ENCODE results near the gene UBB. TPM values are rescaled to one million over a fixed set of nuclear protein-coding genes. Genes with fewer than 3 reads are reported as not detected.

UBB gene
- total RNA-seq, 1 donor from 2014 or later, result 625 TPM

GRCh38 chr17:16429083-16429482 is 48.2 kb downstream of the UBB start:
- no peak overlapping the region for H3K27ac ChIP-seq
- intact Hi-C loops (cut with DNase I), result no loop called here
- no peaks in the 10 kb centered on the region for H3K4me1 ChIP-seq
- H3K36me3 ChIP-seq, result peaks cover 0 to 11% of the 10 kb centered on the region in 2 donors
- no peaks in the 10 kb centered on the region for H3K9me3 ChIP-seq
- DNase-seq (ENCODE audit: extremely low spot score in 2 of 2), result no peak
- TF ChIP-seq CTCF (IDR thresholded peaks at IDR 0.05) (no peak), POLR2A (IDR thresholded peaks at IDR 0.05) (no peak), POLR2AphosphoS5 (IDR thresholded peaks at IDR 0.05; ENCODE audit: insufficient read depth in 1 of 2, low read depth in 1 of 2) (no peak)
- no peaks in the 10 kb centered on the region for H3K27me3 ChIP-seq
- H3K4me3 ChIP-seq, result no peak overlapping the region

- Histone ChIP-seq H3K4me3 (no peak overlapping the region), H3K27me3 (no peaks in the 10 kb centered on the region), H3K9me3 (no peaks in the 10 kb centered on the region), H3K27ac (no peak overlapping the region), H3K36me3 (peaks cover 0 to 11% of the 10 kb centered on the region in 2 donors), H3K4me1 (no peaks in the 10 kb centered on the region)
- intact Hi-C loops (cut with DNase I), result loop anchor here (10.0 kb wide), 1 partner anchor 146 kb away; no protein-coding TSS in a partner anchor
- TF ChIP-seq CTCF (IDR thresholded peaks at IDR 0.05) (no peak), POLR2A (IDR thresholded peaks at IDR 0.05) (no peak), POLR2AphosphoS5 (IDR thresholded peaks at IDR 0.05; ENCODE audit: insufficient read depth in 1 of 2, low read depth in 1 of 2) (no peak)
- no peak for DNase-seq (ENCODE audit: extremely low spot score in 2 of 2)
Observed at GRCh38 chr17:16430650-16431049, 49.8 kb downstream of the UBB start.

GRCh38 chr17:16432017-16432416 is 51.1 kb downstream of the UBB start:
- DNase-seq (ENCODE audit: extremely low spot score in 2 of 2), result peak in 1 of 2 donors; percentile 77
- Histone ChIP-seq H3K4me1 (no peaks in the 10 kb centered on the region), H3K27ac (no peak overlapping the region), H3K9me3 (no peaks in the 10 kb centered on the region), H3K27me3 (no peaks in the 10 kb centered on the region), H3K36me3 (peaks cover 0 to 11% of the 10 kb centered on the region in 2 donors), H3K4me3 (no peak overlapping the region)
- intact Hi-C loops (cut with DNase I), result loop anchor here (10.0 kb wide), 1 partner anchor 147 kb away; no protein-coding TSS in a partner anchor
- TF ChIP-seq POLR2A (IDR thresholded peaks at IDR 0.05) (no peak), POLR2AphosphoS5 (IDR thresholded peaks at IDR 0.05; ENCODE audit: insufficient read depth in 1 of 2, low read depth in 1 of 2) (no peak), CTCF (IDR thresholded peaks at IDR 0.05) (no peak)

Other genes with a start within 250 kb of the UBB start
- 175 TPM for gene NCOR1, start 165.6 kb upstream of the UBB start, total RNA-seq
- 65.8 TPM for gene PIGL, start 163.9 kb upstream of the UBB start, total RNA-seq
- gene CENPV, start 27.6 kb upstream of the UBB start, total RNA-seq, result 4.2 TPM
- gene TRPV2, start 34.5 kb downstream of the UBB start, total RNA-seq, result 22.3 TPM
- gene LRRC75A, start 111.1 kb downstream of the UBB start, total RNA-seq, result 1.7 TPM
- gene ZNF287, start 188.1 kb downstream of the UBB start, total RNA-seq, result 5.9 TPM

All from vagina (tissue), 2 donors.